Measurements from ENCODE around the gene TUT4.

The TUT4 gene

DNA sequence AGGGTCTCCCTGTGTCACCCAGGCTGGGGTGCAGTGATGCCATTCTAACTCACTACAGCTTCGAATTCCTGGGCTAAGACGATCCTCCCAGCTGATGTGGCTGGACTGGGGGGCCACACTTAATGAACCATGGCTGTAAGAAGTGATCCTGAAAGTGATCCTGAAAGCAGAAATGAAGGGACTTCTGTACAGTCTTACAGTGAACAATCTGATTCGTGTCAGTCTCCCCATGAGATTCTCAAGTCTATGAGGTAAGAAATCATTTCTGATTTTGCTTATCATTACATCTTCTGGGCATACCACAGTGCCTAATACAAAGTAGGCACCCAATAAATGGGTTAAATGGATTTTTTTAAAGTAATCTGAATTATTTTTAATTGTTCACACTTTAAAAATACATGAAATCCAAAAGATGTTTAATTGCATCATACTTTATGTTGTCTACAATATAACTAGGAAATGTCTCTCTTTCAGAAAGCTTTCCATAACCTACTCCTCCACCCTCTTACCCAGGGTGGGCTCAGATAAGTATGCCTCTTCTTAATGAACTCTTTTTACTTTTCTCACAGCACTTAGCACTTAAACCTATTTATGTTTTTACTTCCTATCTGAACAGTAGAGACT is 21.5 kb downstream of the TUT4 start:
- DNase-seq, result no peak

DNA sequence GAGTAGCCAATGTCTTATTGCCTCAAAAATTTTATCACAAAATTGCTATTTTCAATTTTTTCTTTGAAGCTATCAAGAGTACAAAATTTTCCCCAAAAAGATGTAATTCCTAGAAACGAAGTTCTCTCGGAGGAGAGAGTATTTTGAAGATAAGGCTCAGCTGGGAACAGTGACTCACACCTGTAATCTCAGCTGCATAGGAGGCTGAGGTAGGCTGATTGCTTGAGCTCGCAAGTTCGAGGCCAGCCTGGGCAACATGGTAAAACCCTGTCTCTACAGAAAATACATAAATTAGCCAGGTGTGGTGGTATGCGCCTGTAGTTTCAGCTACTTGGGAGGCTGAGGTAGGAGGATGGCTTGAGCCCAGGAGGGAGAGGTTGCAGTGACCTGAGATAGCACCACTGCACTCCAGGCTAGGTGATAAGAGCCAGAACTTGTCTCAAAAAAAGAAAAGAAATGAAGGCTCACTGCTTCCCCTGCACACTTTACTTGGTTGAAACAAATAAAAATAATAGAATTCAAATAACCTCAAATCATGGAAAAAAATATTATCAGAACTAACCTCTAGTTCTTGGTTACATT is 22.2 kb downstream of the TUT4 start:
- DNase-seq, result no peak

DNA sequence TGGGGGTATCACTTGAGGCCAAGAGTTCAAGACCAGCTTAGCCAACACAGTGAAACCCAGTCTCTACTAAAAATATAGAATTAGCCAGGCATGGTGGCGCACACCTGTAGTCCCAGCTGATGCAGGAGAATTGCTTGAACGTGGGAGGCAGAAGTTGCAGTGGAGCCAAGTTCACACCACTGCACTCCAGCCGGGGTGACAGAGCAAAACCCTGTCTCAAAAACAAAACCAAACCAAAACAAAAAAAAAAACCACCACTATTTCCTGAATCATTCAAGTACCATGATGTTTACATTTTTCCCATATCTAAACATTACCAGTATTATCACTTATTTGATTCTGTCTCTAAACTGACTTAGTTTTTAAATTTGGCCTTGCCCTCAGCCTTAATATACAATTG is 29.5 kb downstream of the TUT4 start:
- DNase-seq, result peak in 1 of 5 donors; percentile 26

DNA sequence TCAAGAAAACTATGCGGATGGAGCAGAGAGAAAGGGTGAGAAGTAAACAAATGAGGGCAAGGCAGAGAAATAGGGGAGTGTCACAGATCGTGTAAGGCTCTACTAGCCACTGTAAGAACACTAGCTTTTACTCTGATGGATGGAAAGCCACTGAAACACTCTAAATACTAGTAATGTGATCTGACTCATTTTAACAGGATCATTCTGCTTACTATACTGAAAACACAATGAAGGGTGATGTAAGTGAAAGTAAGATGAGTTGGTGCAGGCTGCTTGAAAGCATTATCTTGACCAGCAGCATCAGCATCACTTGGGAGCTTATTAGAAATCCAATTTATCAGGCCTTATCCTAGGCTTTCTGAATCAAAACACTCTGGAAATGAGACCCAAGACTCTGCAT is 32.7 kb downstream of the TUT4 start:
- DNase-seq, result peak in 1 of 5 donors; percentile 51

DNA sequence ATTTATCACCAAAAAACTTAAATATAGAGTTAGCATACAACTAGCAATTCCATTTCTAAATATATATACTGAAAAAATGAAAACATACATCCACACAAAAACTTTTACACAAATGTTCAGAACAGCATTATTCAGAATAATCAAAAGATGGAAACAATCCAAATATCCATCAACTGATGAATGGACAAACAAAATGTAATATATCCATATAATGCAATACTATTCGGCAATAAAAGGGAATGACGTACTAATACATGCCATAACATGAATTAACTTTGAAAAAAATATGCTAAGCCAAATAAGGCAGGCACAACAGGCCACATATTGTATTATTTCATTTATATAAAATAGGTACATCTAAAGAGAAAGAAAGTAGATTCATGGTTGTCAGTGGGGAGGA is 33.9 kb downstream of the TUT4 start:
- no peak for DNase-seq

DNA sequence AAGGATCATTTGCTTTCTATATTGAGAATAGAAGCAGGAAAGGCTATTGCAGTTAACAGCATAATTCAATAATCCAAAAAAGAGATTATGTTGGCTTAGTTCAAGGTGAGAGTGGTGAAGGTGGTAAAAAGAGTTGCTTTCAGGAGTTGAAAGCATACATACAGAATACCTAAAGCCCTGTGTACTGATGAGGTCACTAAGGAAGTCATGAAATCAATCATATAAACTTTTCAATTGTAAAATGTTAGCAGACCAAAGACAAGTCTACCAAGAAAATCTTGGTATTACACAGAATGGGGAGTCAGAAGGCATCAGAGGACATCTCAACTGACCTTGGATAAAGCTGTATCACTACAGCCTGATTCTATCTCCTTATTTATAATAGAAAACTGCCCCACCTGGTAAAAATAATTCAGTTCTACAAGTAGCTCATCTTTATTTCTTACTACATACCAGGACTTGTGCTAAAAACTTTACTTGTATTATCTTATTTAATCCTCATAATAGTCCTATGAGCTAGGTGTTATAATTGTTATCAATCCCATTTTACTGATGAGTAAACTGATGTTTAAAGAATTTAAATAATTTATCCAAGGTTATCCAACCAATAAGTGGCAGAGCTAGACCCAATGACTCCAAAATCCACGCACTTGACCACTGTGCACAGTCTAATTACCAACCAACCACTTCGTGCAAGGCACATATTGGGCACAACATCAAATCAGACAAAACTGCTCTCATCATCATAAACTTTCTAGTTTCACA is 40.9 kb downstream of the TUT4 start:
- DNase-seq, result peak in 1 of 5 donors; percentile 36

DNA sequence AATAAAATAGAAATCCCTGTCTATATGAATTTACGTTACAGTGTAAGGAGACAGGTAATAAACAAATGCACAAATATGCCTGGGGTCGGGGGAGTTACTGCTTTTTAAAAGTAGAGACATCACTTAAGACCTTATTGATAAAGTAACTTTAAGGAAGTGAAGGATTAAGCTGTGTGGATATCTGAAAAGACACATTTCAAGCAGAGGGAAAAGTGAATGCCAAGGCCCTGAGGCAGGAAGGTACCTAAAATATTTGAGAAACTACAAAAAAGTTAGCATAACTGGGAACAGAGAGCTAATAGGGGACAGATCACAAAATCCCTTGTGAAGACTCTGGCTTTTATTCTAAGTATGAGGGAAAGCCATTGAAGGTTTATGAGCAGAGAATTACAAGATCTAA is 41.5 kb downstream of the TUT4 start:
- DNase-seq, result no peak

DNA sequence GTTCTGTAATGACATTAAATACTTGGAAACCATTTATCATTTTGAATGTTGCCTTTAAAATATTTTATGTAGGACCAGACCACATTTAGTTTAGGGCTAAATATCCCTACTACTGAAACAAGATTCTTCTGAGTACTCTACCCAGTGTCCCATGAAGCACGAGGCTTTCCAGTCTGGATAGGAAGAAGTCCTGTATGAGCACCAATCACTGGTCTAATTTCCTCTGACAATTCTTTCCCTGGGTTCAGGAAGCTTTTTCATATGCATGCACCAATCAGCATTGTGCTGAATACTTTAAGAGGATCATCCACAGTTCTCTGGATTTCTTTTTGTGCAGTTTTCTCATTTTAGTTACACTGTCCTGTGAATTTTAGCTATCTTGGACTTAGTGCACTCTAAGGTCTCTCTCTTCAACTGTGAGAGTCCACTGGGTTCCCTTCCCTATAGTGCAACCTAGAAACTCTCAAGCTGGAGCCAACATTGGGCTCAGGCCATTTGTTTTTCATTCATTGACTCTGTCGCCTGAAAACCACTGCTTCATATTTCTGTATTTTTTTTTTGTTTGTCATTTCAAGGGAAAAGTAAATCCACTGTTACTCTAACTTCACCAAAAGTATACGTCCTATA is 45.9 kb downstream of the TUT4 start:
- no peak for DNase-seq

DNA sequence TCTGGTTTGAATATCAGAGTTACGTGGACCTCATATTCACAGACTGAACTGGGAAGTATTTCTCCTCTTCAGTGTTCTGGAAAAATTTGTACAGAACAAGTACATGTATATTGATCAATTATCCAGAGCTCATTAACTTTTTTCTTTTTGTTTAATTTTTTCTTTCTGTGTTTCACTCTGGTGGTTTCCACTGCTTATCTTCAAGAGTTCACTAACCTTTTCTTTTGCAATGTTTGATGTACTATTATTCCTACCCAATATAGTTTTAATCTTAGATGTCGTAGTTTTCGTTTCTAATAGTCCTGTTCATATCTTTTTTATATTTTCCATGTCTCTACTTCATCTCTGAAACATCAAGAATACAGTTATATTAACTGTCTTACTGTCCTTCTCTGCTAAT is 46.5 kb downstream of the TUT4 start:
- no peak for DNase-seq

DNA sequence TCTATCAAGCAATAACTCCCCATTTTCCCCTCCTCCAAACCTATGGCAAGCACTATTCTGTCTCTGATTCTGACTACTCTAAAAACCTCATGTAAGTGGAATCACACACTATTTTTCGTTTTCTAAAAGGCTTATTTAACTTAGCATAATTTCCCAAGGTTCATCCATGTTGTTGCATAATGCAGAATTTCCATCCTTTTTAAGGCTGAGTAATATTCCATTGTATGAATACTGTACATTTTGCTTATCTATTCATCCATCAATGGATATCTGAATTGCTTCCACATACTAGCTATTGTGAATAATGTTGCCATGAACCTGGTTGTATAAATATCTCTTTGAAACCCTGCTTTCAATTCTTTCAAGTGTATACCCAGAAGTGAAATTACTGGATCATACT is 48.2 kb downstream of the TUT4 start:
- DNase-seq, result no peak

DNA sequence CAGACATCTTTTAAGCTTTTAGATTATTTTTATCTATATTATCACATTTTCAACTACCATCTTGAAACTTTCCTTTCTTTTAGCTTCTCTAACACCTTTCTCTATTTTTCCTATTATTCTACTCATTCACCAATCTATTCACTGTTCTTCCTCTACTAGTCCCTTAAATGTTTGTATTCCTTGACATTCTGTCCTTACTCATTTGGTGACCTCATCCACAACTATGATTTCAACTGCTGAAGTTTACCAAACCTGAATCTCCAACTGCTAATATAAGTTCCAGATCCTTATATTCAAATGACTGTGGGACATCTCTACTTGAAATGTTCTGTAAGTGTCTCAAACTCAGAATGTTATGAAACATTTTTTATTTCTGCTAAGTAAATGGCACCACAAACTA is 49.2 kb downstream of the TUT4 start:
- no peak for DNase-seq

DNA sequence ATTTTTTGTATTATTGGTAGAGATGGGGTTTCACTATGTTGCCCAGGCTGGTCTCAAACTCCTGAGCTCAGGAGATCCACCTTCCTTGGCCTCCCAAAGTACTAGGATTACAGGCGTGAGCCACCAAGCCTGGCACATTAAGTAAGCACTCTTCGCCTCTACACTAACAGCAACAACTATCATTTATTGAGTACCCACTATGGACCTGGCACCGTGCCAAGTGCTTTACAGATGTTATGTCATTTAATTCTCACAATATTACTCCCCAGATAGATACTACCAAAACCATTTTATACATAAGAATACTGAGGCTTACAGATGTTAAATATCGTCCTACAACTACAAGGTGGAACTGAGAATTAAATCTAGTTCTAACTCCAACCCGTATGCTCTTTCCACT is 50.1 kb downstream of the TUT4 start:
- DNase-seq, result peak in 1 of 5 donors; percentile 1

DNA sequence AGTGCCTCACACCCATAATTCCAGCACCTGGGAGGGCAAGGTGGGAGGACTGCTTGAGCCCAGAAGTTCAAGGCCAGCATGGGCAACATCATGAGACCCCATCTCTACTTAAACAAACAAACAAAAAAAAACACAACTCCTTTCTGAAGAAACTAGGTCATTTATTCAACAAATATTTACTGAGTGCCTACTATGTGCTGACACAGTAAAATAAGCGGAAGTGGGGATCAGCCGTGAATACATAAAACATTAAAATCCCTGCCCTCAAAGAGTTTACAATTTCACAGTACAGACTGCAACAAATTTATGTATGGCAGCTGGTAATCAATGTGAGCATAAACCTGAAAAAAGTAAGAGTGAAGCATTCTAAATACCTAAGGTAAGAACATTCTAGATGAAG is 65.3 kb downstream of the TUT4 start:
- DNase-seq, result no peak

DNA sequence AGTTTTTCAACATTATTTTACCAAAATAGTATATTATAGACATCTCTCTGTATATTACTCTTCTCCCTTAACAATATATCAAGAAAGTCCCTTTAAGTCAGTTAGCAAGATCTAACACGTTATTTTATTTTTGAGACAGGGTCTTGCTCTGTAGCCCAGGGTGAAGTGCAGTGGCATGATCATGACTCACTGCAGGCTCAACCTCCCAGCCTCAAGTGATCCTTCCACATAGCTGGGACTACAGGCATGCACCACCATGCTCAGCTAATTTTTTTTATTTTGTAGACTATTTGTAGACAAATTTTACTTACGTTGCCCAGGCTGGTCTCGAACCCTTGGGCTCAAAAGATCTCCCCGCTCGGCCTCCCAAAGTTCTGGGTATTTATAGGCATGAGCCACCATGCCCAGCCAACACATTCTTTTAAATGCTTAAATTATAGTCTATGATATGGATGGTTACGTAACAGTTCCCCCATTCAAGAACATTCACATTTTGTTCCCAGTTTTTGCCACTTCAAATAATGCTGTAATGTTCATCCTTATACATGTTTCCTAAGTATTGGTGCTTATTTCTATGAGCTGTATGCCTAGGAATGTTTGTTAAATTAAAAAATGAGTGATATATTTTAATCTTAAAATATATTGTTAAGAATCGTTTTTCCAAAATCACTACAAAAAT is 70.4 kb downstream of the TUT4 start:
- no peak for DNase-seq

DNA sequence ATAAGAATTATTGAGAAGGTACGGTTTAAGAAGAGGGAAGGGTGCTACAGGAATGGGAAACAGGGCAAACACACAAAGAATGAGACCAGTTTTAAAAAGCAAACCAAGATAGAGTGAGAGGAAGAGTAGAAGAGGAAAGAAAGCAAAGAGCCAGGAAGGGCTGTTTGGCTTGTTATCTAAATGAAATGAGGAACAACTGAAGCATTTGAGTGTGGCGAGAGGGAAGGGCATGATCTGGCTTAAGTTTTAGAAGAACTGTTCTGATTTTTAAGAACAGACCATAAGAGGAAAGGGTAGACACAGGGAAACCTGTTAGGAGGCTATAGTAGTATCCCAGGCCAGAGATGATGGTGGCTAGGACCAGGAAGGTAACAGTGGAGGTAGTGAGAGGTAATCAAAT is 73.8 kb downstream of the TUT4 start:
- DNase-seq, result no peak

DNA sequence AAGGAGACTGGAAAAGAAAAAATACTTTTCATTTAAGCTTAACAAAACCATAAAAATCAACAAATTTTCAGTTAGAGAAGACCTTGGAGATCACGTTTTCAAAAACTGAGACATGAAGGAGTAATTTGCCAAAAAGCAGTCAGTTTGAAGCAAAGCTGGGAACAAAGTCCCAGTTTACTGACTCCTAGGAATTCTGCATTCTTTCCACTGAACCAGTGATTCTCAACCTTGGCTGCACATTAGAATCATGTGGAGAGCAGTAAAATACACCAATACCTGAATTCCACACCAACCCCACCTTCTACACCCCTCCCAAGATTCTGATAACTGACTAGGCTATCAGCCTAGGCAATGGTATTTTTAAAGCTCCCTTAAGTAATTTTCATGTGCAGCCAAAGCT is 75.0 kb downstream of the TUT4 start:
- DNase-seq, result no peak

DNA sequence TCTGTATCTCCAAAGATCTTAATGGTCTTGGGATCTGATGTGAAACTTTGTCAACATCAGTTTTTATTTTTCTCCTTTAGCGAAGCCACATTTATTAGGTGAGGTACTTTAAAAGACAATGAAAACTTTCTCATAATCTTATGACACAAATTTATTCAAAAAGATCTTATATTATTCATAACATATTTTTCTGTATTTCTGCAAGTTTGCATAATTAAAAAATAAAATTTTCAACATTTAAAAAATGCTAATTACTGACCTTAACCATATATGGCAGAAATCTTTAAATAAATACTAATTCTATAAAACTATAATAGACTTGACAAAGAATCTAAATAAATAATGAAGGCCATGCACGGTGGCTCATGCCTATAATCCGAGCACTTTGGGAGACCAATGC is 75.9 kb downstream of the TUT4 start:
- DNase-seq, result no peak

DNA sequence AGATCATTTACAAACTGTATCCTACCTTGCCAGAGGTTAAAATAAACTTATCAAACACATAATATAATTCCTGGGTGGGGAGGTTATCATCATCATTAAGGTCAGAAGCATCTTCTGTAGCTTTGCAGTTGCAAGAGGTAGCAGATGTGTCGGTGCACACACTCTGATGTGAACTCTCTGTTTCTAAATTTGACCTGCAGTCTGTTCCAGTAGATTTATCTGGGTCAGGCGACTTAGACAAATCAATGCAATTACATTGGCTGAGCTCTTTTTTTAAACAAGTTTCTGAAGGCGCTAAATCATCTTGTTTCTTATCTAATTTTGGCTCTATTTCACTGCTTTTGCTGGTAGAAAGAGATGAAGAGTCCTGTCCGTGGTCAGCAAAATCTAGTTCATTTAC is 78.1 kb downstream of the TUT4 start:
- DNase-seq, result no peak

DNA sequence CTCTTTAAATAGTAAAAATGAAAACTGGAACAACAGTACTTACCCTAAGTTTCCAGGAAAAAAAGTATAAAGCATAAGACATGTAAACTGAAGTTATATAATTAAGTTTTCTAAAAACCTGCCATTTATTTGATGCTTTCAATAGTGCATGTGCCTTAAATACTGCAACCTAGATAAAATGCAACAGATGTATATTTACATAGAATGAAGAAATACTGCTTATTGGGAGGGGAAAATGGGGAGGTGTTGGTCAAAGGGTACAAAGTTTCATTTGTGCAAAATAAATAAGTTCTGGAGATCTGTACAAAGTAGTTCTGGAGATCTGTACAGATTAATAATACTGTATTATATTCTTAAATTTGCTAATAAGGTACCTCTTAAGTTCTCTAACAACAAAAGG is 79.9 kb downstream of the TUT4 start:
- DNase-seq, result no peak

DNA sequence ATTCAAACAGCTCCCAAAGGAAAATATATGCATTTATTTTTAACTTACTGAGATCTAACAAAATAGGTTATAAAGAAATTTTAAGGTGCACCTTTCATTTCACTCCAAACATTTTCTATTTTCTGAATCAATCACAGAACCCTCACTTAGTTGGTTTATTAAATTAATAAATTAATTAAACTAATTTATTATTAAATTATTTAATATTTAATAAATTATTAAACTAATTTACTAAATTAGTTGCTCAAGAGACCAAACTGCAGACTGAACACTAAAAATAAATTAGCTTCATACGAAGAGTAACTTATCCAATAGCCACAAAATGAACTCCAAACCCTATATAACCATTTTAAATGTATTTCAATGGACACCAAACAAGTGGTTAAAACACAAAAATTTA is 80.5 kb downstream of the TUT4 start:
- DNase-seq, result no peak

DNA sequence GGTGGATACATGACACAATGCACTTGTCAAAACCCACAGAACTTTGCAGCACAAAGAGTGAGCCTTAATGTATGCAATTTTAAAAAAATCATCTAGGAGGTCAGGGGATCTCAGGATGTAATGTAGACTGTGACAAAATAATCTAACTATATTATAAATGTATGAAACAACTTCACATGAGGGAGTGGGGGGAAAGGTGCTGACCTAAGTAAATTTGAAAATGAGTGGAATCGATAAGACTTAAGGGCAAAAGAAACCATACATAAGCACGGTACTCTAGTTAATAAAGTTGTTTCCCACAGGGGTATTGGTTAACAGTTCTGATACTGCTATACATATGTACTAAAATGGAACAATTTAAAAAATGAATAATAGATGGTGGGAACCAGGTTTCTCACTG is 83.8 kb downstream of the TUT4 start:
- DNase-seq, result no peak

DNA sequence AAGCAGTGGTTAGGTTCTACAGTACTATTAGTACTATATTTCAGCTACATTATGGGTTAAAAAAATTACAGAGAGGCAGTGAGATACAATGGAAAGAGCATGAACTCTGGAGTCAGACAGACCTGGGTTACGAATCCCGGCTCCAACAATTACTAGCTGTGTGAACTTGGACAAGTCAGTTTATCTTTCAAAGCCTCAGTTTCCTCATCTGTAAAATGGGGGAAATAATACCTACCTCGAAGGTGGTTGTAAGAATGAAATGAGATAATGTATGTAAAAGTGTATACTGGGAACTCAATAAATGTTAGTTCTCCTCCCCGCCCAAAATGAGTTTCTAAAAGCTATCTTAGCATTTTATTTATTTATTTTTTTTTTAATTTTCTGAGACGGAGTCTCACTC is 89.0 kb downstream of the TUT4 start:
- DNase-seq, result no peak

DNA sequence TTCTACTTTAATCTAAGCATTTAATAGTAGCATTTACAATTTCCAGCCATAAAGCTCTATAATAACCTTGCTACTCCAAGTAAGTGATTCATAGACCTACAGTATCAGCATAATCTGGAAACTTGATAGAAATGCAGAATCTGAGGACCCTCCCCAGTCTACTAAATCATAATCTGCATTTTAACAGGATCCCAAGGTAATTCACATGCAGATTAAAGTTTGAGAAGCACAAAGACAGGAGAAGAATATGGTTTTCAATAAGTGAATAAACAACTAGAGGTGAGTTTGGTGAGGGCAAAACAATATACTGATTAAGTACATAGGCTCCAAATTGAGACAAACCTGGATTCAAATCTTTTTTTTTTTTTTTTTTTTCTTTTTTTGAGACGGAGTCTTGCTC is 91.1 kb downstream of the TUT4 start:
- no peak for DNase-seq
